ENCODE measurements around the gene USP30. TPM values are rescaled to one million over a fixed set of nuclear protein-coding genes. Genes with fewer than 3 reads are reported as not detected.

USP30 gene
- total RNA-seq, 1 donor from 2014 or later: 15.7 TPM

DNA sequence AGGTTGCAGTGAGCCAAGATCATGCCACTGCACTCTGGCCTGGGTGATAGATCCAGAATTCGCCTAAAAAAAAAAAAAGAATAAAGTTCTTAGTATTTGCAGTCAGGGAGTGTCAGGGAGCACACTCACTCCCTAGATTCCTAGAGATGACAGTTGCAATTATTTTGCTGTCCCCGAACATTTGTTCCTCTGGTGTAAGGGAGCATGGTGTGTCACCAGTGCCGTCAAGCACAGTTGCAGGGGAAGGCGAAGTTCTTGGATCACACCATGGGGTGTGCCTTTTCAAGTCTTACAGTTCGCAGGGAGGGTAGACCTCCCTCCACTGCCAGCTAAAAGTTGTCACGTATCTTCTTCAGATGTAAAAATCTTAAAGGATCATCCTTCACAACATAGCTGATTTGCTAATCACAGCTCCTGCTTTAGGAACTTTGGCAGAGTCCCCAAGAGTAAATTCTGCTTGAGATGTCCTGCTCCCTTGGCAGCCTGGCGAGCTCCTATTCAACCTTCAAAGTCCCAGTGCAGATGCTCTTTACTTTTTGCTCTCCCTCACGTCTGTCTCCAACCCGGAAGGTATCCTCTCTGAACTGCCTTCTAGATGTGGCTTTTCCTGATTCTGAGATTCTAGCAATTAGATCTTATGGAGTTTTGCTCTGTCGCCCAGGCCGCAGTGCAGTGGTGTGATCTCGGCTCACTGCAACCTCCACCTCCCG is 75.3 kb downstream of the USP30 start:
- DNase-seq: no peak

DNA sequence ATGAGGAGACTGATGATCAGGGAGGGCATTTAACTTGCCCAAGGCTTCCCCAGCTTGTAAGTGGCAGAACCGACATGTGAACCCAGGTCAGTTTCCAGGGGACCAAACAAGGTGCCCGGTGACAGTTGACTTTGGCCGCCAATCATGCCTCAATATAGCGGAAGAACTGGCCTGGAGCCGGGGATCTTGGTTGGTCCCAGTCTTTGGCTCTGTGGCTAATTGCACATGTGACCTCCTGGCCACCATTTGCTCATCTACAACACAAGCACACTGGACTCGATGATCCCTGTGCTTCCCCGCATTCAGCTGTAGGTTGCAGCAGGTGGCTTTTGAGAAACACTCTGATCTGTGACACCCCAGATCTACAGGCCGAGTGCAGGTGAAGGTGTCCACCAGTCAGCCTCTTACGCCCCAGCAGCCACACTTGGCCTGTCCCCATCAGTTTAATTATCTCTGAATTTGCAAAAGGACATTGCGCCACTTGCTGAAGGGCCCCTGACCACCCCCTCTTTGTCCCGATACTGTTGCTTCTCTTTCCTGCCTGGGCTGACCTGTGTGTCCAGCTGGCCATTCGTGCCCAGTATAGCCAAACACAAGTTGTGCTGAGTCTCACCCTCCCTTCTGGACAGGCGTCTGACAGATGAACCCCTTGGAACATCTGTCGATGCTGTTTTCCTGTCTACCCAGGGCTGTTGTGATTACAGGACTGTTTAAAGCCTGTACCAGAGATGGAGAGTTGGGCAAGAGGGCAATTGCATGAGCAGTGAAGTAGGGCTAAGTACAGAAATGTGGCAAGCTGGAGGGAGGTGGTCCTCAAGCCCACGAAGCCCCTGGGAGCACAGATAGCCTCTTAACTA is 78.1 kb downstream of the USP30 start:
- DNase-seq: no peak

DNA sequence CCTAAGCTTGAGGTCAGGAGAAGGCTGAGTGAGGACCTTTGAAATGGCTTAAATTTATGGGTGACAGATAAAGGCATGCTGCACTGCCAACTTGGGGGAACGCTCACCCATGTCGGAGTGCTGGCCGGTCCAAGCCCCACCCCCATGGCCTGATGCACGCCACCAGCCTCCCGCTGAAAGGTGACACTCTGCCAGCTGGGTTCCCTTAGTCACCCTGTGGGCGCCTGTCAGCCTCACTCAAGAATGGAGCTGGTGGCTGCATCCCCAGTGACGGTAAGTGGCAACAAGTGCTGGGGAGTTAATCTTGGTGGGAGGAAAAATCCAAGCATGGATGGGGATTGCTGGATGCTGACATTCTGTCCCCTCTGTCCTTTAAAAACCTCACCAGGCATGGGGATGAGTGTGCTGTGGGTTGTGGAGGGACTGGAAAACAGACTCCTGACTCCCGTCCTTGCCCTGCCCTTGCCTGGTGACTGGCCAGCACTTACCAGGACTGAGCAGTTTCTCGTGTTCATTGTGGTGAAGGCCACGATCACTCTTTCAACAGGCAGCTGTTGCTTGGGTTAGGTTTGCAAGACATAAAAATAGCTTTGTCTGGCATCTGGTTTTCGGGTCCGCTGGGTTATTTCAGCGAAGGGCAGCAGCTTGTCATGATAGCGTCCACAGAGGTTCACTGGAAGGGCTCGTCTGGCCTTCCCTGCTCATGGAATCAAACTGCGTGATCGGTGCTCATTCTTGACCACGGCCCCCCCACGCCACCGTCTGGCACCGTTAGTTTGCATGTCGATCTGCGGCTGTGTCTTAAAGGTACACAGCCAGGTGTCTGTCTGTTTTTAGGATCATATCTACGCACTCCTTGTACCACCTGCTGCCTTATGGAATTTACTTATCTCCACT is 79.0 kb downstream of the USP30 start:
- DNase-seq: peak; percentile 80

DNA sequence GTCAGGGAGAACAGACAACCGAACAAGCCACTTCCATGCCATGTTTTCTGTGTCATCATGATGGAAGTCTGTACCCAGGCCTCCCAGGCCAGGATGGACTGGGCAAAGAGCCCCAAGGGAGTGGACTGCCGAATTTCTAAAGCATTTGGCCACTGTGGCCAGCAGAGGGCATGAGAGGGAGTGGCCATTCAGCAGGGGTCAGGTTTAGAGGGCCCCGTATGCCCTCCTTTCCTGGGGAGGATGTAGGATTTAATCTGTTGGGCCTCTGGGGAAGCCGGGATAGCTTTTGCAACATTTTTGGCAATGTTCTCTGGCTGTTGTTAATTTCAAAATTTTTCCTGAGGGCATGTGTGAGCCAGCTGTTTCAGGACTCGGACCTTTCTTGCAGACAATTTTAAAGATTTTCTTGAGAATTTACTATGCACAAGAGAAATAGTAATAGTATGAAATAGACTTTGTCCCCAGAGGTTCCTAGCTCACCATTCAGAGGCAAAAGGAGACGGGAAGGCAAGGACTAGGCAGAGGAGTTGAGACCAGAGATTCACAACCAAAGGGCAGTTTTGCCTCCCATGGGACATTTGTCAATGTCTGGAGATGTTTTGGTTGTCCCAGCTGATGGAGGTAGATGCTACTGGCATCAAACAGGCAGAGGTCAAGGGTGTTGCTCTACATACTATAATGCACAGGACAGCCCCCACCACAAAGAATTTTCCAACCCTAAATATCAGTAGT is 82.0 kb downstream of the USP30 start:
- DNase-seq: no peak

DNA sequence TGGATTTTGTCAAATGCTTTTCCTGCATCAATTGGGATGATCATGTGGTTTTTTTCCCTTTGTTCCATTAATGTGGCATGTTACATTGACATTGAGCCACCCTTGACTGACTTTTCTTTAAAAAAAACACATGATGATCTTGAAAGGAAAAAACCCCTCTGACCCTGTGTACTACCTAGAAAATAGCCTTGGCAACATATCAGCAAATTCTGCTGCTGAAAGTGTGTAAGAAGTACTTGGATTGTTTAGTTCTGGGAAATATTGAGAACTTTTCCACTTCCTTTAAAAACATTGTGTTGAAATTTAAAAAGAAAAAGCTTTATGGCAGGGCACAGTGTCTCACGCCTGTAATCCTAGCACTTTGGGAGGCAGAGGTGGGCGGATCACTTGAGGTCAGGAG is 84.7 kb downstream of the USP30 start:
- no peak for DNase-seq

Small RNA genes within 50 kb of the gene (small RNA-seq; reads per million reads assigned to genes)
- gene AC190387.1 (ENCODE audit: low replicate concordance): not detected
- gene RNA5SP372 (ENCODE audit: low replicate concordance): not detected

Other genes with a start within 250 kb of the USP30 start
- gene SSH1, start 195.0 kb upstream of the USP30 start, total RNA-seq: 12.4 TPM
- not detected for gene DAO, start 172.5 kb upstream of the USP30 start, total RNA-seq
- gene SVOP, start 31.5 kb upstream of the USP30 start, total RNA-seq: 0.31 TPM
- 18.8 TPM for gene ALKBH2, start 40.9 kb downstream of the USP30 start, total RNA-seq
- 30.6 TPM for gene UNG, start 45.0 kb downstream of the USP30 start, total RNA-seq
- gene ACACB, start 64.0 kb downstream of the USP30 start, total RNA-seq: 17.6 TPM

All from tongue (tissue), 3 donors.